Measurements from ENCODE around the gene NTRK2.

NTRK2 gene

GRCh38 chr9:84759804-84760203, 90.3 kb downstream of the NTRK2 start:
- no peak overlapping the region for H3K27ac ChIP-seq
- H3K4me2 ChIP-seq (ENCODE audit: low read length) = no peak overlapping the region
- H2AFZ ChIP-seq = no peak overlapping the region
- H3K4me1 ChIP-seq = no peaks in the 10 kb centered on the region
- TF ChIP-seq CTCF (IDR thresholded peaks at IDR 0.05) = no peak
- no peaks in the 10 kb centered on the region for H3K79me2 ChIP-seq
- no peak overlapping the region for H3K4me3 ChIP-seq (ENCODE audit: low read depth, low read length)
- H3K27me3 ChIP-seq (ENCODE audit: control insufficient read depth, insufficient read depth, low read length) = no peaks in the 10 kb centered on the region
- no peaks in the 10 kb centered on the region for H3K36me3 ChIP-seq (ENCODE audit: control insufficient read depth, insufficient read depth, low read length)
- no peak overlapping the region for H3K9ac ChIP-seq
- no peaks in the 10 kb centered on the region for H3K9me3 ChIP-seq (ENCODE audit: control insufficient read depth, low read length)

- Histone ChIP-seq H3K4me2 (ENCODE audit: low read length) (no peak overlapping the region), H3K4me1 (no peaks in the 10 kb centered on the region), H3K36me3 (ENCODE audit: control insufficient read depth, insufficient read depth, low read length) (no peaks in the 10 kb centered on the region), H3K27me3 (ENCODE audit: control insufficient read depth, insufficient read depth, low read length) (no peaks in the 10 kb centered on the region), H3K9me3 (ENCODE audit: control insufficient read depth, low read length) (no peaks in the 10 kb centered on the region), H2AFZ (no peak overlapping the region), H3K4me3 (ENCODE audit: low read depth, low read length) (no peak overlapping the region), H3K9ac (no peak overlapping the region), H3K27ac (no peak overlapping the region), H3K79me2 (no peaks in the 10 kb centered on the region)
- no peak for TF ChIP-seq CTCF (IDR thresholded peaks at IDR 0.05)
Observed at GRCh38 chr9:84761137-84761808, 91.7 kb downstream of the NTRK2 start.

GRCh38 chr9:84772511-84772910, 103.0 kb downstream of the NTRK2 start:
- TF ChIP-seq CTCF (IDR thresholded peaks at IDR 0.05) = no peak
- no peaks in the 10 kb centered on the region for H3K27me3 ChIP-seq (ENCODE audit: control insufficient read depth, insufficient read depth, low read length)
- H3K4me1 ChIP-seq = no peaks in the 10 kb centered on the region
- no peak overlapping the region for H2AFZ ChIP-seq
- H3K27ac ChIP-seq = no peak overlapping the region
- no peak overlapping the region for H3K4me3 ChIP-seq (ENCODE audit: low read depth, low read length)
- no peak overlapping the region for H3K4me2 ChIP-seq (ENCODE audit: low read length)
- H3K9ac ChIP-seq = no peak overlapping the region
- H3K36me3 ChIP-seq (ENCODE audit: control insufficient read depth, insufficient read depth, low read length) = no peaks in the 10 kb centered on the region
- H3K9me3 ChIP-seq (ENCODE audit: control insufficient read depth, low read length) = no peaks in the 10 kb centered on the region
- no peaks in the 10 kb centered on the region for H3K79me2 ChIP-seq

- Histone ChIP-seq H3K9ac (no peak overlapping the region), H3K9me3 (ENCODE audit: control insufficient read depth, low read length) (no peaks in the 10 kb centered on the region), H3K36me3 (ENCODE audit: control insufficient read depth, insufficient read depth, low read length) (no peaks in the 10 kb centered on the region), H3K4me2 (ENCODE audit: low read length) (no peak overlapping the region), H3K79me2 (no peaks in the 10 kb centered on the region), H3K27ac (no peak overlapping the region), H3K27me3 (ENCODE audit: control insufficient read depth, insufficient read depth, low read length) (no peaks in the 10 kb centered on the region), H2AFZ (no peak overlapping the region), H3K4me1 (no peaks in the 10 kb centered on the region), H3K4me3 (ENCODE audit: low read depth, low read length) (no peak overlapping the region)
- TF ChIP-seq CTCF (IDR thresholded peaks at IDR 0.05) = no peak
Observed at GRCh38 chr9:84773022-84773421, 103.5 kb downstream of the NTRK2 start.

- Histone ChIP-seq H3K36me3 (ENCODE audit: control insufficient read depth, insufficient read depth, low read length) (no peaks in the 10 kb centered on the region), H3K79me2 (no peaks in the 10 kb centered on the region), H3K9ac (no peak overlapping the region), H3K4me2 (ENCODE audit: low read length) (no peak overlapping the region), H3K27ac (no peak overlapping the region), H2AFZ (no peak overlapping the region), H3K9me3 (ENCODE audit: control insufficient read depth, low read length) (no peaks in the 10 kb centered on the region), H3K27me3 (ENCODE audit: control insufficient read depth, insufficient read depth, low read length) (no peaks in the 10 kb centered on the region), H3K4me3 (ENCODE audit: low read depth, low read length) (no peak overlapping the region), H3K4me1 (no peaks in the 10 kb centered on the region)
- TF ChIP-seq CTCF (IDR thresholded peaks at IDR 0.05) = no peak
Observed at GRCh38 chr9:84775056-84775643, 105.6 kb downstream of the NTRK2 start.
